ENCODE data around the gene MPPED2. TPM values are rescaled to one million over a fixed set of nuclear protein-coding genes. Genes with fewer than 3 reads are reported as not detected.

Gene MPPED2
- total RNA-seq, 1 experiment from 2014 or later: 4.7 TPM

- peaks cover 0 to 4% (median 0%) of the 10 kb centered on the region in 3 experiments; a peak in 1 of 7 replicates for H3K36me3 Mint-ChIP-seq (ENCODE audit: insufficient read depth in 1 of 3, low read depth in 3 of 3)
- Histone ChIP-seq H2BK120ac (ENCODE audit: low read depth, low read length, poor library complexity, severe bottlenecking) (no peak overlapping the region), H3K9ac (ENCODE audit: extremely low read depth, insufficient read length, low read length) (no peak overlapping the region), H2AFZ (ENCODE audit: low read length) (no peak overlapping the region), H3K27ac (ENCODE audit: insufficient read length, low read depth, low read length) (no peak overlapping the region), H3K27me3 (ENCODE audit: insufficient read depth, low read length) (no peaks in the 10 kb centered on the region), H3K4me2 (ENCODE audit: insufficient read depth, insufficient read length, low read length) (no peak overlapping the region), H2BK20ac (ENCODE audit: low read depth, low read length, poor library complexity, severe bottlenecking) (no peak overlapping the region), H3K23ac (ENCODE audit: insufficient read length, low read depth, low read length) (no peak overlapping the region), H4K91ac (ENCODE audit: insufficient read length, low read depth, low read length) (no peak overlapping the region), H4K20me1 (ENCODE audit: control insufficient read depth, insufficient read depth, insufficient read length) (no peaks in the 10 kb centered on the region), H2BK5ac (ENCODE audit: insufficient read length, low read length) (no peak overlapping the region), H2AK5ac (ENCODE audit: insufficient read length, low read length) (no peak overlapping the region), H2BK12ac (ENCODE audit: insufficient read length, low read depth, low read length) (no peak overlapping the region), H2BK15ac (ENCODE audit: low read depth, low read length) (no peak overlapping the region), H3K9me3 (ENCODE audit: control insufficient read depth, low read depth, low read length) (no peaks in the 10 kb centered on the region), H3T11ph (ENCODE audit: low read length) (no peak overlapping the region), H3K23me2 (ENCODE audit: insufficient read length, low read depth, low read length, poor library complexity, severe bottlenecking) (no peaks in the 10 kb centered on the region), H3K79me2 (ENCODE audit: insufficient read depth, low read length) (no peaks in the 10 kb centered on the region), H3K14ac (ENCODE audit: insufficient read depth, low read length) (no peak overlapping the region), H3K56ac (ENCODE audit: insufficient read length, low read depth, low read length) (no peak overlapping the region), H3K79me1 (ENCODE audit: insufficient read depth, low read depth, low read length, poor library complexity, severe bottlenecking) (no peaks in the 10 kb centered on the region), H4K8ac (replicated peaks; ENCODE audit: insufficient read length, low read depth, low read length) (no peak overlapping the region), H3K4ac (ENCODE audit: low read depth, low read length) (no peak overlapping the region), H4K5ac (ENCODE audit: insufficient read length, low read depth, low read length) (no peak overlapping the region), H3K4me1 (ENCODE audit: insufficient read depth, low read length) (no peaks in the 10 kb centered on the region), H3K18ac (ENCODE audit: insufficient read length, low read depth, low read length) (no peak overlapping the region)
- H3K4me1 Mint-ChIP-seq: peaks cover 8 to 15% of the 10 kb centered on the region in 2 experiments
- no peak overlapping the region for H3K4me3 Mint-ChIP-seq
- no peaks in the 10 kb centered on the region for H3K9me3 Mint-ChIP-seq
- no peak for TF ChIP-seq CTCF (conservative IDR thresholded peaks at IDR 0.05)
- DNase-seq: no peak
- no CpG with 5 or more reads among the region's 2 CpGs for WGBS (ENCODE audit: extremely low coverage, insufficient read length, low lambda C conversion rate)
- H3K27ac Mint-ChIP-seq: no peak overlapping the region
- H3K27me3 Mint-ChIP-seq (ENCODE audit: low read depth): no peaks in the 10 kb centered on the region
Observed at GRCh38 chr11:30510750-30511149, 75.4 kb downstream of the MPPED2 start.

All from H9 (cell line).